SK-N-SH (cell line): ENCODE measurements around the gene REEP3. TPM values are rescaled to one million over a fixed set of nuclear protein-coding genes. Genes with fewer than 3 reads are reported as not detected.

Experiments used
- CTCF ChIA-PET: fragments of 300-600, 350-600 bp; formaldehyde crosslinking; extraction: SDS; loops from one replicate; lab custom pipeline; 2021; lab: Yijun Ruan, JAX
- POLR2A ChIA-PET: fragments of 350-600 bp; sonication (Branson Sonifier 250); formaldehyde crosslinking; extraction: SDS; loops from one replicate; lab custom pipeline; 2020; ENCODE audit warnings: antibody characterized with exemption, inconsistent platforms; lab: Yijun Ruan, JAX
- DNase-seq: peaks from one replicate; pipeline ENCODE4 v3.0.0; 2012
- H2AFZ ChIP-seq: fragments of 200-600 bp; sonication (generic); 2 replicates; pipeline ENCODE4 v1.8.1; 2016; ENCODE audit warnings: antibody characterized with exemption, mild to moderate bottlenecking, low read depth
- H3F3A ChIP-seq: fragments of 200-600 bp; sonication (generic); replicated peaks from 2 replicates; pipeline ENCODE3; 2016; ENCODE audit warnings: antibody characterized with exemption, mild to moderate bottlenecking; ENCODE audit not compliant: insufficient read depth
- H3K27ac ChIP-seq, 2 experiments: fragments of 200-500 bp in 1 of 2; fragments of 200-600 bp in 1 of 2; sonication (Bioruptor generic) in 1 of 2; sonication (generic), shearing (Covaris generic) in 1 of 2; 2 replicates each; pipeline versions ENCODE4 v1.5.1 to v1.6.1; 2014 to 2016; ENCODE audit warnings: low read depth in 2 of 2, inconsistent platforms in 1 of 2, low read length in 1 of 2, mild to moderate bottlenecking in 1 of 2, mixed read lengths in 1 of 2
- H3K27me3 ChIP-seq: fragments of 200-600 bp; sonication (generic), shearing (Covaris generic); 2 replicates; pipeline ENCODE4 v1.6.1; 2016; ENCODE audit warnings: mixed run types; ENCODE audit not compliant: insufficient read depth
- H3K36me3 ChIP-seq, 2 experiments: fragments of 200-500 bp in 1 of 2; fragments of 200-600 bp in 1 of 2; sonication (Bioruptor generic) in 1 of 2; sonication (generic) in 1 of 2; replicated peaks in 1 of 2; 2 replicates each; pipeline versions ENCODE3 to v1.5.1; 2014 to 2016; ENCODE audit warnings: low read length in 1 of 2, mild to moderate bottlenecking in 1 of 2; ENCODE audit not compliant: insufficient read depth in 2 of 2, control insufficient read depth in 1 of 2
- H3K4me1 ChIP-seq, 2 experiments: fragments of 200-500 bp in 1 of 2; fragments of 200-600 bp in 1 of 2; sonication (Bioruptor generic) in 1 of 2; sonication (generic), shearing (Covaris generic) in 1 of 2; 2 replicates each; pipeline versions ENCODE4 v1.5.1 to v1.6.1; 2014 to 2016; ENCODE audit warnings: low read depth in 1 of 2, low read length in 1 of 2, mixed run types in 1 of 2; ENCODE audit not compliant: insufficient read depth in 2 of 2, control insufficient read depth in 1 of 2
- H3K4me2 ChIP-seq: fragments of 200-600 bp; sonication (generic), shearing (Covaris generic); 2 replicates; pipeline ENCODE4 v1.6.1; 2017; ENCODE audit warnings: mixed run types
- H3K4me3 ChIP-seq, 2 experiments: fragments of 200-500 bp in 1 of 2; fragments of 200-600 bp in 1 of 2; sonication (Bioruptor generic) in 1 of 2; sonication (generic), shearing (Covaris generic) in 1 of 2; 2 replicates each; pipeline versions ENCODE4 v1.5.1 to v1.8.1; 2014 to 2016; ENCODE audit warnings: low read depth in 2 of 2, inconsistent platforms in 1 of 2, low read length in 1 of 2, mild to moderate bottlenecking in 1 of 2, mixed read lengths in 1 of 2, moderate library complexity in 1 of 2
- H3K79me2 ChIP-seq: fragments of 200-600 bp; sonication (generic); 2 replicates; pipeline ENCODE4 v1.8.1; 2017; ENCODE audit warnings: mild to moderate bottlenecking; ENCODE audit not compliant: insufficient read depth
- H3K9ac ChIP-seq: fragments of 200-600 bp; sonication (generic); 2 replicates; pipeline ENCODE4 v1.6.1; 2017; ENCODE audit warnings: mixed run types
- H3K9me2 ChIP-seq: fragments of 200-600 bp; sonication (generic); 2 replicates; pipeline ENCODE4 v1.6.1; 2017; ENCODE audit warnings: mixed run types
- H3K9me3 ChIP-seq: fragments of 200-600 bp; sonication (generic); 2 replicates; pipeline ENCODE4 v1.6.1; 2017; ENCODE audit warnings: mixed run types, mild to moderate bottlenecking, moderate library complexity
- H4K20me1 ChIP-seq: fragments of 200-600 bp; sonication (generic); 2 replicates; pipeline ENCODE4 v1.6.1; 2017; ENCODE audit warnings: mild to moderate bottlenecking, mixed run types; ENCODE audit not compliant: insufficient read depth
- NRF1 ChIP-seq: IDR thresholded peaks from 2 replicates; pipeline ENCODE4 v1.6.1; 2012; ENCODE audit warnings: low read depth, mild to moderate bottlenecking, low read length
- RFX5 ChIP-seq: IDR thresholded peaks from 2 replicates; pipeline ENCODE4 v1.6.1; 2012; ENCODE audit warnings: mild to moderate bottlenecking, improper control_type of control experiment, low read length
- SIN3A ChIP-seq: IDR thresholded peaks from 2 replicates; pipeline ENCODE4 v1.6.1; 2012; ENCODE audit warnings: low read depth, mild to moderate bottlenecking, low read length, moderate library complexity, borderline replicate concordance
- TCF12 ChIP-seq: IDR thresholded peaks from 2 replicates; pipeline ENCODE4 v1.4.0; 2012
- ZBTB33 ChIP-seq: IDR thresholded peaks from 2 replicates; pipeline ENCODE4 v1.4.0; 2012; ENCODE audit warnings: low read depth, borderline replicate concordance
- WGBS: methylation state at CpG from one replicate; pipeline ENCODE4 v1.1.6; 2017; ENCODE audit warnings: low lambda C conversion rate; 5-methylcytosine and 5-hydroxymethylcytosine counted together
- polyA plus RNA-seq, 3 experiments: library from polyadenylated mRNA; depleted of rRNA; stranded (reverse); fragments of >200 nt; gene quantifications; 2 replicates each; pipeline ENCODE4 v1.2.3, GENCODE V29; 2012
- TF ChIP-seq, protein P1 (sequence below): IDR thresholded peaks from 2 replicates; pipeline ENCODE4 v1.4.0; 2012; ENCODE audit warnings: low read depth
- TF ChIP-seq, protein P2 (sequence below): IDR thresholded peaks from 2 replicates; pipeline ENCODE4; 2012

The REEP3 gene
- polyA plus RNA-seq, 1 of the 3 experiments (the other 2 are of a cell fraction): 7.6 TPM

GRCh38 chr10:63536698-63537097 is 15.5 kb downstream of the REEP3 start:
- CTCF ChIA-PET: interaction anchor here (1.1 to 2.3 kb wide), 3 partner anchors 12 to 319 kb away, joined by 3 to 10 read pairs (median 4); no protein-coding TSS in a partner anchor
- no peak overlapping the region; a peak in 1 of 4 replicates for H3K27ac ChIP-seq
- no peaks in the 10 kb centered on the region for H3K9me3 ChIP-seq
- no peak for TF ChIP-seq ZBTB33
- TF ChIP-seq NRF1: no peak
- no peak for TF ChIP-seq SIN3A
- TF ChIP-seq, protein P1, sequence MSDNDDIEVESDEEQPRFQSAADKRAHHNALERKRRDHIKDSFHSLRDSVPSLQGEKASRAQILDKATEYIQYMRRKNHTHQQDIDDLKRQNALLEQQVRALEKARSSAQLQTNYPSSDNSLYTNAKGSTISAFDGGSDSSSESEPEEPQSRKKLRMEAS: no peak
- TF ChIP-seq, protein P2, sequence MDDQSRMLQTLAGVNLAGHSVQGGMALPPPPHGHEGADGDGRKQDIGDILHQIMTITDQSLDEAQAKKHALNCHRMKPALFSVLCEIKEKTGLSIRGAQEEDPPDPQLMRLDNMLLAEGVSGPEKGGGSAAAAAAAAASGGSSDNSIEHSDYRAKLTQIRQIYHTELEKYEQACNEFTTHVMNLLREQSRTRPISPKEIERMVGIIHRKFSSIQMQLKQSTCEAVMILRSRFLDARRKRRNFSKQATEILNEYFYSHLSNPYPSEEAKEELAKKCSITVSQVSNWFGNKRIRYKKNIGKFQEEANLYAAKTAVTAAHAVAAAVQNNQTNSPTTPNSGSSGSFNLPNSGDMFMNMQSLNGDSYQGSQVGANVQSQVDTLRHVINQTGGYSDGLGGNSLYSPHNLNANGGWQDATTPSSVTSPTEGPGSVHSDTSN: no peak
- TF ChIP-seq RFX5: no peak
- TF ChIP-seq, all 33 proteins: peak for 0
- Histone ChIP-seq H3K27me3 (no peaks in the 10 kb centered on the region), H3K79me2 (peaks cover 54% of the 10 kb centered on the region), H3F3A (peaks cover 19% of the 10 kb centered on the region), H3K9ac (no peak overlapping the region), H4K20me1 (no peaks in the 10 kb centered on the region; the same call in 1 of the 2 replicates), H2AFZ (no peak overlapping the region), H3K9me2 (no peaks in the 10 kb centered on the region), H3K4me2 (no peak overlapping the region), H3K4me1 (peaks cover 4 to 25% of the 10 kb centered on the region in 2 experiments; a peak in 3 of 4 replicates), H3K36me3 (peaks cover 0 to 3% of the 10 kb centered on the region in 2 experiments), H3K4me3 (no peak overlapping the region)
- POLR2A ChIA-PET: no interaction called here
- DNase-seq: no peak

- no peak overlapping the region for H2AFZ ChIP-seq
- no peak overlapping the region for H3K9ac ChIP-seq
- WGBS: 84% methylated on average over 3 of the region's 3 CpGs
- POLR2A ChIA-PET: interaction anchor here (2.1 to 2.5 kb wide), 2 partner anchors 16 to 91 kb away, joined by 4 to 11 read pairs; no protein-coding TSS in a partner anchor
- H3K4me1 ChIP-seq: peaks cover 4 to 25% of the 10 kb centered on the region in 2 experiments; a peak in 3 of 4 replicates
- H3K27ac ChIP-seq: peak overlapping the region in 1 of 2 experiments; percentile 3; a peak in 2 of 4 replicates
- H3K4me3 ChIP-seq: no peak overlapping the region
- no peak overlapping the region for H3K4me2 ChIP-seq
- H4K20me1 ChIP-seq: no peaks in the 10 kb centered on the region
- CTCF ChIA-PET: interaction anchor here (0.9 to 6.5 kb wide), 5 partner anchors 12 to 320 kb away, joined by 3 to 36 read pairs (median 5); partner anchors contain the start of gene JMJD1C
- peaks cover 19% of the 10 kb centered on the region for H3F3A ChIP-seq
- H3K79me2 ChIP-seq: peaks cover 51% of the 10 kb centered on the region
- TF ChIP-seq TCF12 (no peak), ZBTB33 (no peak)
- TF ChIP-seq, all 33 proteins: peak for 0
- Histone ChIP-seq H3K36me3 (no peaks in the 10 kb centered on the region), H3K27me3 (no peaks in the 10 kb centered on the region), H3K9me2 (no peaks in the 10 kb centered on the region), H3K9me3 (no peaks in the 10 kb centered on the region)
- no peak for DNase-seq
Measured at GRCh38 chr10:63537536-63537935, 16.3 kb downstream of the REEP3 start.
